ENCODE measurements around the gene SLC12A2.

DNA sequence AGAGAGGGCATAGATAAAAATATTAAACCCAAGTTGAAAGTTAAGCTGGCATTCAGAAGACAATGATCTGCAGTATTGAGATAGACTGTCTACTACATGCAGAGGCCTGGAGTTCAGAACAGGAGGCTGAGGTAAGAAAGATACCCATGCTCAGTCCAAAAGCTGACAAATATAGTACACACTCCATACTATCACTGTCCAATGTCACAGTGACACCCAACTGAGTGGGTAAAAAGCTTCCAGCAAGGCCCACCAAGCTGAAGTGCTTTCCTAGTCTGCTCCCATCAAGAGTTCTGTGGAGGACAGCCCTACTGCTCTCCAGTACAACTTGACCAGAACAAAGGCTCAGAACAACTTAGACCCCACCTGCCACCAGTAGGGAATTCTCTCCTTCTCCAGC, 124.9 kb downstream of the SLC12A2 start:
- TF ChIP-seq, protein P1, sequence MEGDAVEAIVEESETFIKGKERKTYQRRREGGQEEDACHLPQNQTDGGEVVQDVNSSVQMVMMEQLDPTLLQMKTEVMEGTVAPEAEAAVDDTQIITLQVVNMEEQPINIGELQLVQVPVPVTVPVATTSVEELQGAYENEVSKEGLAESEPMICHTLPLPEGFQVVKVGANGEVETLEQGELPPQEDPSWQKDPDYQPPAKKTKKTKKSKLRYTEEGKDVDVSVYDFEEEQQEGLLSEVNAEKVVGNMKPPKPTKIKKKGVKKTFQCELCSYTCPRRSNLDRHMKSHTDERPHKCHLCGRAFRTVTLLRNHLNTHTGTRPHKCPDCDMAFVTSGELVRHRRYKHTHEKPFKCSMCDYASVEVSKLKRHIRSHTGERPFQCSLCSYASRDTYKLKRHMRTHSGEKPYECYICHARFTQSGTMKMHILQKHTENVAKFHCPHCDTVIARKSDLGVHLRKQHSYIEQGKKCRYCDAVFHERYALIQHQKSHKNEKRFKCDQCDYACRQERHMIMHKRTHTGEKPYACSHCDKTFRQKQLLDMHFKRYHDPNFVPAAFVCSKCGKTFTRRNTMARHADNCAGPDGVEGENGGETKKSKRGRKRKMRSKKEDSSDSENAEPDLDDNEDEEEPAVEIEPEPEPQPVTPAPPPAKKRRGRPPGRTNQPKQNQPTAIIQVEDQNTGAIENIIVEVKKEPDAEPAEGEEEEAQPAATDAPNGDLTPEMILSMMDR (IDR thresholded peaks at IDR 0.05): no peak
- no peak for TF ChIP-seq POLR2A (IDR thresholded peaks at IDR 0.05)
